ENCODE results near the gene OR4D10. TPM values are rescaled to one million over a fixed set of nuclear protein-coding genes. Genes with fewer than 3 reads are reported as not detected.

Gene OR4D10
- total and polyA plus RNA-seq, 2 of the 8 experiments (the other 6 are each of a cell fraction or from before 2014, with no cell fraction given) = not detected

GRCh38 chr11:59427068-59427382 lies 46.1 kb upstream of the OR4D10 start:
- H4K20me1 ChIP-seq (replicated peaks in 1 of 2; ENCODE audit: control insufficient read depth in 1 of 2, insufficient read depth in 2 of 2, low read length in 2 of 2) = no peaks in the 10 kb centered on the region
- H3K18ac ChIP-seq (ENCODE audit: extremely low read depth, low read length) = no peak overlapping the region
- DNase-seq (ENCODE audit: low read depth in 1 of 2, low spot score in 2 of 2) (no peak), FAIRE-seq (no peak)
- no peaks in the 10 kb centered on the region for H3K36me3 ChIP-seq (ENCODE audit: control insufficient read depth in 2 of 4, insufficient read depth in 4 of 4, low read length in 3 of 4)
- H3K9ac ChIP-seq (replicated peaks in 1 of 4; ENCODE audit: extremely low read depth in 1 of 4, low read depth in 3 of 4, low read length in 3 of 4) = no peak overlapping the region
- ChIA-PET POLR2A (ENCODE audit: partially characterized antibody) (interaction anchor here (0.7 kb wide), 1 partner anchor 180 kb away, joined by 3 read pairs; no protein-coding TSS in a partner anchor), CTCF (ENCODE audit: partially characterized antibody) (interaction anchor here (1.9 kb wide), 1 partner anchor 255 kb away, joined by 5 read pairs; the partner anchor contains the start of gene DTX4)
- H3K23me2 ChIP-seq (ENCODE audit: low read depth, low read length) = peaks cover 2% of the 10 kb centered on the region; the same call in 1 of the 2 replicates
- H3K27me3 ChIP-seq (replicated peaks in 1 of 4; ENCODE audit: control insufficient read depth in 3 of 4, extremely low read depth in 1 of 4, insufficient read depth in 3 of 4, low read length in 3 of 4) = no peaks in the 10 kb centered on the region
- no peak overlapping the region for H2BK20ac ChIP-seq (ENCODE audit: low read length)
- peaks cover 3 to 7% (median 4%) of the 10 kb centered on the region in 4 experiments; a peak in 6 of 7 replicates for H3K4me1 ChIP-seq (replicated peaks in 1 of 4; ENCODE audit: control insufficient read depth in 3 of 4, insufficient read depth in 4 of 4, low read length in 3 of 4)
- no peak overlapping the region for H4K8ac ChIP-seq (ENCODE audit: extremely low read depth, insufficient read depth, low read length)
- no peak overlapping the region for H2AK5ac ChIP-seq (ENCODE audit: low read depth, low read length)
- H2BK120ac ChIP-seq (replicated peaks; ENCODE audit: low read depth, low read length) = peak overlapping the region; percentile 27
- H3K14ac ChIP-seq (ENCODE audit: insufficient read length) = no peak overlapping the region
- H3K79me2 ChIP-seq (ENCODE audit: control insufficient read depth in 1 of 2, insufficient read depth in 2 of 2, low read length in 2 of 2) = no peaks in the 10 kb centered on the region
- peak overlapping the region in 1 of 2 experiments; percentile 46; a peak in 2 of 4 replicates for H3K4me2 ChIP-seq (ENCODE audit: insufficient read depth in 1 of 2, low read depth in 2 of 2, low read length in 2 of 2)
- no peaks in the 10 kb centered on the region for H3K79me1 ChIP-seq (ENCODE audit: low read depth, low read length)
- no peak overlapping the region for H4K91ac ChIP-seq (replicated peaks; ENCODE audit: insufficient read length, low read length)
- H3K4me3 ChIP-seq (ENCODE audit: extremely low read depth in 1 of 4, insufficient read depth in 2 of 4, low read depth in 3 of 4, low read length in 4 of 4) = peak overlapping the region in 1 of 4 experiments; percentile 22; a peak in 1 of 8 replicates
- no peaks in the 10 kb centered on the region for H3K9me3 ChIP-seq (ENCODE audit: insufficient read depth in 2 of 2, low read depth in 1 of 2, low read length in 1 of 2)
- H3K23ac ChIP-seq (ENCODE audit: insufficient read length) = no peak overlapping the region
- H2BK5ac ChIP-seq (ENCODE audit: low read depth, low read length) = no peak overlapping the region
- no peak overlapping the region for H3K4ac ChIP-seq (replicated peaks; ENCODE audit: insufficient read length, low read depth, low read length)
- H2BK12ac ChIP-seq (ENCODE audit: low read depth, low read length) = no peak overlapping the region
- H2BK15ac ChIP-seq (ENCODE audit: low read length) = no peak overlapping the region
- no peak overlapping the region for H2AFZ ChIP-seq (ENCODE audit: low read length)
- no peak overlapping the region for H4K5ac ChIP-seq (ENCODE audit: insufficient read length, low read depth, low read length)
- no peak overlapping the region for H3K27ac ChIP-seq (ENCODE audit: low read depth, low read length)
- H3K56ac ChIP-seq (replicated peaks; ENCODE audit: insufficient read length, low read depth, low read length) = no peak overlapping the region
- TF ChIP-seq POLR2AphosphoS5 (IDR thresholded peaks at IDR 0.05; ENCODE audit: low read depth, low read length) (no peak), CREB1 (IDR thresholded peaks at IDR 0.05) (no peak), SP2 (IDR thresholded peaks at IDR 0.05; ENCODE audit: low read length) (no peak), SRF (IDR thresholded peaks at IDR 0.05; ENCODE audit: low read depth, low read length) (no peak), E2F6 (IDR thresholded peaks at IDR 0.05) (no peak), TAF7 (optimal IDR thresholded peaks at IDR 0.05; ENCODE audit: borderline replicate concordance, low read depth, low read length) (no peak), CHD1 (IDR thresholded peaks at IDR 0.05; ENCODE audit: low read depth, low read length) (no peak), CTBP2 (IDR thresholded peaks at IDR 0.05; ENCODE audit: borderline replicate concordance, insufficient read depth, insufficient read length, low read length) (no peak), EGR1 (IDR thresholded peaks at IDR 0.05; ENCODE audit: borderline replicate concordance, low read depth, low read length) (no peak), CBX5 (IDR thresholded peaks at IDR 0.05; ENCODE audit: low read depth, low read length) (no peak), SIN3A (conservative IDR thresholded peaks at IDR 0.05 in 1 of 2, IDR thresholded peaks at IDR 0.05 in 1 of 2; ENCODE audit: low read depth in 1 of 2, low read length in 2 of 2) (no peak), NRF1 (IDR thresholded peaks at IDR 0.05; ENCODE audit: low read depth, low read length) (no peak), FOSL1 (IDR thresholded peaks at IDR 0.05; ENCODE audit: insufficient read depth, low read depth, low read length) (no peak), MAFK (IDR thresholded peaks at IDR 0.05; ENCODE audit: low read depth, low read length) (no peak), ZNF274 (IDR thresholded peaks at IDR 0.05; ENCODE audit: borderline replicate concordance, extremely low read depth, low read length) (no peak), HDAC6 (IDR thresholded peaks at IDR 0.05; ENCODE audit: low read depth, low read length) (no peak)
